Heart left ventricle (tissue), 16 donors: ENCODE measurements around the gene GTF2F2. TPM values are rescaled to one million over a fixed set of nuclear protein-coding genes. Genes with fewer than 3 reads are reported as not detected.

Experiments
- ATAC-seq, 4 donors: fragments of 200-7000 bp; cut with Tn5 transposase; one replicate each; pipeline ENCODE4 v1.9.1; 2020 to 2022; ENCODE audit warnings: moderate library complexity in 4 of 4, mild to moderate bottlenecking in 3 of 4, moderate number of reproducible peaks in 1 of 4
- DNase-seq, 5 donors: peaks; one replicate each; pipeline ENCODE4 v3.0.0-alpha.2; 2020
- H3K27ac ChIP-seq, 12 donors: fragments of 200-600 bp; sonication (generic) in 4 of 12; one replicate each; pipeline versions ENCODE4 v1.5.0 to v1.8.0; 2016 to 2022; ENCODE audit warnings: mild to moderate bottlenecking in 2 of 12
- H3K27me3 ChIP-seq, 9 donors: fragments of 200-600 bp; sonication (generic) in 2 of 9; one replicate each; pipeline versions ENCODE4 v1.5.1 to v1.8.0; 2016 to 2022; ENCODE audit warnings: mild to moderate bottlenecking in 3 of 9
- H3K36me3 ChIP-seq, 9 donors: fragments of 200-600 bp; sonication (generic) in 2 of 9; one replicate each; pipeline versions ENCODE4 v1.5.0 to v1.8.0; 2018 to 2022; ENCODE audit warnings: mild to moderate bottlenecking in 2 of 9
- H3K4me1 ChIP-seq, 12 donors: fragments of 200-600 bp; sonication (generic) in 4 of 12; one replicate each; pipeline versions ENCODE4 v1.5.0 to v1.8.0; 2016 to 2022; ENCODE audit warnings: mild to moderate bottlenecking in 3 of 12
- H3K4me3 ChIP-seq, 12 donors: fragments of 200-600 bp; sonication (generic) in 4 of 12; one replicate each; pipeline versions ENCODE4 v1.5.0 to v1.8.0; 2017 to 2022; ENCODE audit warnings: mild to moderate bottlenecking in 9 of 12, moderate library complexity in 4 of 12
- H3K9me3 ChIP-seq, 12 donors: fragments of 200-600 bp; sonication (generic) in 4 of 12; one replicate each; pipeline versions ENCODE4 v1.5.0 to v1.8.0; 2016 to 2022; ENCODE audit warnings: mild to moderate bottlenecking in 1 of 12
- POLR2A ChIP-seq, 2 donors: fragments of 450-650 bp; IDR thresholded peaks; one replicate each; pipeline ENCODE4 v1.6.1; 2017; ENCODE audit warnings: antibody characterized with exemption in 2 of 2, mild to moderate bottlenecking in 2 of 2, moderate library complexity in 2 of 2
- WGBS, 4 donors: extraction: QIAGEN DNeasy Blood & Tissue Kit in 2 of 4; methylation state at CpG; one replicate each; pipeline versions ENCODE4 v1.1.5 to v1.1.7; 2013 to 2018; 5-methylcytosine and 5-hydroxymethylcytosine counted together
- intact Hi-C, 10 donors: fragments of 100-400 bp; cut with DNase I; formaldehyde crosslinking; loops; one replicate each; pipeline versions ENCODE4 v1.11.1 to v1.14.2; 2022
- polyA plus RNA-seq, 2 donors: library from polyadenylated mRNA; stranded (reverse); fragments of 200-250 nt; gene quantifications; one replicate each; pipeline ENCODE4 v1.2.3, GENCODE V29; 2013
- total RNA-seq, 9 donors: library from RNA; depleted of rRNA in 2 of 9; stranded (reverse); fragments of >200 nt in 2 of 9; fragmentation: NEBNext Ultra II Directional in 3 of 9; extraction: Animal tissue kit (Norgen Biotek cat#: 25700) in 3 of 9; gene quantifications; one replicate each; pipeline versions ENCODE4 v1.1.0 to v1.2.4, GENCODE V29; 2016 to 2023
- TF ChIP-seq, protein P1 (sequence below), 12 donors: fragments of 200-600 bp; sonication (generic) in 4 of 12; IDR thresholded peaks; one replicate each; pipeline versions ENCODE4 v1.5.0 to v1.8.0; 2018 to 2022; ENCODE audit warnings: antibody characterized with exemption in 12 of 12, mild to moderate bottlenecking in 5 of 12
- donor health status: ischemic (EF 13 %, LVEDD 7.1; RV severe dilation, severe dysfunction).
- donor health status: healthy with polysubstance abuse.
- donor health status: DM: no; HTN: yes; CAD: no.
- donor health status: DM: no; HTN: no; CAD: no.
- donor health status: ischemic (EF 25% LVEDD 6.9; RV normal size, moderate dysfunction).
- donor health status: ischemic (EF 25% LVEDD 5.7; RV mildly dilated, moderate dysfunction).
- donor health status: healthy.
- donor health status: DM: yes; HTN: yes; CAD: no.
- donor health status: ischemic (EF 35%, LVEDD 5.7; RV mildly dilated, moderate dysfunction).
- donor health status: nonischemic (EF 11% LVEDD 7.7; RV severe dilation, severe dysfunction).
- donor health status: DM: yes; HTN: yes; CAD: no.
- donor health status: PGD.
- donor health status: ischemic (EF 29% LVEDD 5.4; RV normal size, mild dysfunction).
- donor health status: nonischemic (EF 23%, LVEDD 6.1; RV moderate dilation, normal function).

Gene GTF2F2
- total and polyA plus RNA-seq, 11 donors: 17.7 to 25.4 (median 21.6) TPM

DNA sequence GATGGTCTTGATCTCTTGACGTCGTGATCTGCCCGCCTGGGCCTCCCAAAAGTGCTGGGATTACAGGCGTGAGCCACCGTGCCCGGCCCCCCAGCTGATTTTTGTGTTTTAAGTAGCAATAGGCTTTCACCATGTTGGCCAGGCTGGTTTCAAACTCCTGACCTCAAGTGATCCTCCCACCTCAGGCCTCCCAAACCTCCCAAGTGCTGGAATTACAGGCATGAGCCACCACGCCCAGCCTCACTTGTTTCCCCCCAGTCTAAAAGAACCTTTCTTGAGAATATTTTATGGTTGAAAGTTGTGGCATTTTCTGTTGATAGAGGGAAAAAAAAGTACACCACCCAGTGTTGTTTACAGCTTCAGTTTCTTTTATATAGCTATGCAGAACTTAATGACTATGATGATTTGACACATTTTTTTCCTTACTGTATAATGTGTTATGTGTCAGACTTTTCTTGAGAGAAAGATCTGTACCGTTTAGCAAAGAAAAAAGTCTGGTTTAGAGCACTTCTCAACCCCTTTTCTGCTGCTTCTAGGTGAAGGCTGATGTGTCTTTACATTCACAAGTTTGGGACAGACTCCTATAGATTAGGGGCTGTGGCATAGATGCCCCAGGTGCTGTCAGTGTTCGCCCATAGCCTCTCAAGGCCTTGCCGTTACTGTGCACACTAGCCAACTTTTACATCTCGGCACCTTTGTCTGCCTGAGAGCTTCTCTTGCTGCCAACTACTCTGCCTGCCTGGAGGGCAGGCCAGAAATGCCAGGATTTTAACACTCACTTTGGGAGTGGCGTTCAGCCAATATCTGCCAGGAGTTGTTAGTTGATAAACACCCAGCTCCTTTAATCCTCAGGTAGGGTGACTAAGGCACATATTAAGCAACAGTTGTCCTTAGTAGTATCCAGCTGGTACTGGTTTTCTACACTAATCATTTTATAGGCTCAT is 47.6 kb downstream of the GTF2F2 start:
- H3K36me3 ChIP-seq: peaks cover 0 to 10% (median 0%) of the 10 kb centered on the region in 9 donors
- ATAC-seq (peak; percentile 53 to 81 (median 79)), DNase-seq (peak in 4 of 5 donors; percentile 24 to 68 (median 48))
- WGBS, 4 donors: 77 to 79% (median 78%) methylated on average over 11 to 12 of the region's 12 CpGs
- no peak for TF ChIP-seq POLR2A (IDR thresholded peaks at IDR 0.05)
- TF ChIP-seq, protein P1, sequence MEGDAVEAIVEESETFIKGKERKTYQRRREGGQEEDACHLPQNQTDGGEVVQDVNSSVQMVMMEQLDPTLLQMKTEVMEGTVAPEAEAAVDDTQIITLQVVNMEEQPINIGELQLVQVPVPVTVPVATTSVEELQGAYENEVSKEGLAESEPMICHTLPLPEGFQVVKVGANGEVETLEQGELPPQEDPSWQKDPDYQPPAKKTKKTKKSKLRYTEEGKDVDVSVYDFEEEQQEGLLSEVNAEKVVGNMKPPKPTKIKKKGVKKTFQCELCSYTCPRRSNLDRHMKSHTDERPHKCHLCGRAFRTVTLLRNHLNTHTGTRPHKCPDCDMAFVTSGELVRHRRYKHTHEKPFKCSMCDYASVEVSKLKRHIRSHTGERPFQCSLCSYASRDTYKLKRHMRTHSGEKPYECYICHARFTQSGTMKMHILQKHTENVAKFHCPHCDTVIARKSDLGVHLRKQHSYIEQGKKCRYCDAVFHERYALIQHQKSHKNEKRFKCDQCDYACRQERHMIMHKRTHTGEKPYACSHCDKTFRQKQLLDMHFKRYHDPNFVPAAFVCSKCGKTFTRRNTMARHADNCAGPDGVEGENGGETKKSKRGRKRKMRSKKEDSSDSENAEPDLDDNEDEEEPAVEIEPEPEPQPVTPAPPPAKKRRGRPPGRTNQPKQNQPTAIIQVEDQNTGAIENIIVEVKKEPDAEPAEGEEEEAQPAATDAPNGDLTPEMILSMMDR (IDR thresholded peaks at IDR 0.05): no peak
- no peaks in the 10 kb centered on the region for H3K27me3 ChIP-seq
- no peak overlapping the region for H3K4me3 ChIP-seq
- intact Hi-C loops: no loop called here
- H3K9me3 ChIP-seq: no peaks in the 10 kb centered on the region
- H3K27ac ChIP-seq: no peak overlapping the region
- peaks cover 0 to 6% (median 0%) of the 10 kb centered on the region in 12 donors for H3K4me1 ChIP-seq

DNA sequence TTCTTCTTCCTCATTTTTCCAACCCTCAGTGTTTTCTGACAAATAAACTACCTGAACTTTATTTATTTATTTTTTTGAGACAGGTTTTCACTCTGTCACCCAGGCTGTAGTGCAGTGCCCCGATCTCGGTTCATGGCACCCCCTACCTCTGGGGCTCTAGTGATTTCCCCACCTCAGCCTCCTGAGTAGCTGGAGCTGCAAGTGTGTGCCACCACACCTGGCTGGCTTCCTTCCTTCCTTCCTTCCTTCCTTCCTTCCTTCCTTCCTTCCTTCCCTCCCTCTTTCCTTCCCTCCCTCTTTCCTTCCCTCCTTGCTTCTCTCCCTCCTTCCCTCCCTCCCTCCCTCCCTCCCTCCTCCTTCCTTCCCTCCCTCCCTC is 48.2 kb downstream of the GTF2F2 start:
- no peak overlapping the region for H3K27ac ChIP-seq
- no peaks in the 10 kb centered on the region for H3K27me3 ChIP-seq
- peaks cover 0 to 10% (median 0%) of the 10 kb centered on the region in 9 donors for H3K36me3 ChIP-seq
- H3K9me3 ChIP-seq: no peaks in the 10 kb centered on the region
- no peak for DNase-seq
- H3K4me1 ChIP-seq: peaks cover 0 to 6% (median 0%) of the 10 kb centered on the region in 12 donors
- intact Hi-C loops: no loop called here
- TF ChIP-seq, protein P1 (IDR thresholded peaks at IDR 0.05): no peak
- TF ChIP-seq POLR2A (IDR thresholded peaks at IDR 0.05): no peak
- 69 to 99% (median 83%) methylated on average over 2 of the region's 2 CpGs for WGBS, 4 donors
- peak in 2 of 4 donors; percentile 9 to 24 for ATAC-seq
- H3K4me3 ChIP-seq: no peak overlapping the region

DNA sequence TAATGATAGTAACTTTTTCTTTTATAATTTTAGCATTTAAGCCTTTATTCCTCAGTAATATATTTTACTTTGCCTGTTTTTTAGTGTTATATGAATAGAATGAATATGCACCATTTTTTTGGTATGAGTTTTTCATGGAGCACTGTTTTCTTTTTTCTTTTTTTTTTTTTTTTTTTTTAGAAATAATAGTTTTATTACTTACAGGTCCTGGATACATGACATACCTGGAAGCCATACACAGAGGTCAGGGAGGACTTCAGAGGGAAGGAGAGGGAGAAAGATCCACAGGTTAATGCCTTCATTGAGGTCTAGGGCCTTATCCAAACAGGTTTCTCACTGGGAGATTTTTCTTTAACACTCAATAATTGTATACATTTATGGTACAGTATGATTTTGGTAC is 54.2 kb downstream of the GTF2F2 start:
- no peaks in the 10 kb centered on the region for H3K27me3 ChIP-seq
- DNase-seq (no peak), ATAC-seq (no peak)
- H3K27ac ChIP-seq: no peak overlapping the region
- no peak overlapping the region for H3K4me3 ChIP-seq
- peaks cover 0 to 11% (median 0%) of the 10 kb centered on the region in 12 donors for H3K4me1 ChIP-seq
- H3K9me3 ChIP-seq: no peaks in the 10 kb centered on the region
- intact Hi-C loops: loop anchor here in 1 of 10 donors (10.0 kb wide), 1 partner anchor 100 kb away; no protein-coding TSS in a partner anchor
- TF ChIP-seq, protein P1 (IDR thresholded peaks at IDR 0.05): no peak
- no peak for TF ChIP-seq POLR2A (IDR thresholded peaks at IDR 0.05)
- H3K36me3 ChIP-seq: peaks cover 0 to 6% (median 0%) of the 10 kb centered on the region in 9 donors
